Measurements from ENCODE around the gene PRTN3.
"Not testable (repeated sequence)": the region's sequence is repeated elsewhere in the genome, so short reads cannot be mapped to it uniquely, and the experiment has no call there.

PRTN3 gene

DNA sequence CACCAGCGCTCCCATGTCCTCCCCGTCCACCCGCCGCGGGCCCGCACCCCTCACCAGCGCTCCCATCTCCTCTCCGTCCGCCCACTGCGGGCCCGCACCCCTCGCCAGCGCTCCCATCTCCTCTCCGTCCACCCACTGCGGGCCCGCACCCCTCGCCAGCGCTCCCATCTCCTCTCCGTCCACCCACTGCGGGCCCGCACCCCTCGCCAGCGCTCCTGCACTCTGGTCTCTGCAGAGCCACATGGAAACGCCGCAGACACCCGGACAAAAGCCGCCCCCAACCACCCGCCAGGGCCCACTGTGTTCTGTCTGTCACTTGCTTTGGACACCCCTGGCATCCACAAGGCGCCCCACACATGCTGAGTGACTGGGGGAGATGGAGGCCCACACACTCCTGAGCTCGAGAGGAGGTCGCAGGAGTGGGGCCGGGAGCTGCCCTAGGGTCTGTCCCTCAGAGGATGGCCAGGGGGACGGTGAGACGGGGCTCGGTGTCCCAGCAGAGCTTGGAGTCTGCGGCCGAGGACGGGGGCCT is 26.0 kb downstream of the PRTN3 start:
- DNase-seq (ENCODE audit: low read depth): no peak

DNA sequence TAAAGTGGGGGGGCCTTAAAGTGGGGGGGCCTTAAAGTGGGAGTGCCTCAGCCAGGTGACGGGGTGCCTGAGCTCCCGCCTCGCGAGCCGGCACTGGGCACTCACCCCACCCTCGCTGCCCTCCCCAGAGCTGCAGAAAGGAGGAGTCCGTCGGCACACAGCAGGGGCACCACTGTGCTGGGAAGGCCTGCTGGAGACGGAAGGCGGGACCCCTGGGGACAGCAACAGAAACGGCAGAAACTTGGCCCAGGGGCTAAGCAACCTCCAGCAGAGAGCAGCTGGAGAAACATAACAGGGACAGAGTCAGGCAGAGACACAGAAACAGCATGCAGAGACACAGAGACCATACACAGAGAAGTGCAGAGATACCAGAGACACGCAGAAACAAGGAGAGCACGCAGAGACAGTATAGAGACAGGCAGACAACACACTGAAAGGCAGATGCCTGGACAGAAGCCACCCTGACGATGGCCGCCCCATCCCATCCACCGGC is 26.5 kb downstream of the PRTN3 start:
- DNase-seq (ENCODE audit: low read depth): no peak

DNA sequence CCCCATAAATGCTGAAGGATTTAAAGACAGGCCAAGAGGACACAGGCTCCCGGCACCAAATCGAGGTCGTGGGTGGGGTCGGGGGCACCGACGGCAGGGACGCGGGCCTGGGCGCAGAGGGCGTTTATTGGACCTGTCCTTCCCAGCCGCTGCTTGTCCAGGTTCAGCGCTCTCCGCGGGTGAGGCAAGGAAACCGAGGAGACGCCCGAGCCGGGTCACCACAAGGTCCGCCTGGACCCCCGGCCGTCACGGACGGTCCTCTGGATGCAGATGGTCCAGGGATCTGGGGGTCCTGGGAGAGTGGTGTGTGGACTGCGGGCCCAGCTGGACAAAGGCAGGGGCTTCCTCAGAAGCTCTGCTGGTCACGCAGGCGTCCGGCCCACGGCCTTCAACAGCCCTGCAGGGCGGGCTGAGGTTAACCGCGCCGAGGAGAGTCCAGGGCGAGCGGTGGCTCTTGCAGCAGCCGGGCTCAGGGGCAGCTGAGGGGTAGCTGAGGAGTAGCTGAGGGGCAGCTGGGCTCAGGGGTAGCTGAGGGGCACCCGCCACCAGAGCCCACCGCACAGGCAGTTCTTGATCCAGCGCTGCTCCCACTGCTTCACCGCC is 27.2 kb downstream of the PRTN3 start:
- DNase-seq (ENCODE audit: low read depth): no peak

DNA sequence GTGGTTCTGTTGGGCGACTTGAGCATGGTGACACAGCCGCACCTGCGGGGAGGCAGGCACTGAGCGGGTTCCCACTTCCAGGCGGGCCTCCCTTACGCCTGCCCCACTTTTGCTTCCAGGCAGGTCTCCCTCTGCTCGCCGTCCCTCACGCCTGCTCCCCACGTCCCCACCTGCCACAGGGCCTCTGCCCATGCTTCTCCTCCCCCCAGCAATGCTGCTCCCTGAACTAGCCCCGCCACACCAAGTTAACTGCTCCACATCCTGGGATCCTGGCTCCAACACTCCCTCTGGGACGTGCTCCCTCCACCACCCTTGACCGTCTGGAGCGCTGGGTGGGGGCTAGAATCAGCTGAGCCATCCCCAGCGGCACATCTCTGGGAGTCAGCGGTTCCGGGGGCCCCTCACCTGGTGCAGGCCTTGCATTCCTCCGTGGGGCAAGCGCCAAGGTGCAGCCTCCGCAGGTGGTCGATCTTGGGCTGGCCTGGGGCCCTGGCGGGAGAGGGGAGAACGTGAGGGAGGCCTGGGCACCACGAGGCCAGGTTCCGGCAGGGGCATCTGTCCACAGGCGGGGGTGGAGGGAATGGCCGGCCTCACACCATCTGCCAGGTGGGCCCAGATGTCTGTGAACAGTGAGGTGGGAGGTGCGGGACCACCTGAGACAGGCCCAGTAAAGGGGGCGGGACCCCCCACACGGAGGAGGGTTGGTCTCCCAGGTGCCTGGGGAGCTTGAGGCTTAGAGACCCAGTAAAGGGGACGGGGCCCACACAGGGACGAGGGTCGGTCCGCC is 27.9 kb downstream of the PRTN3 start:
- DNase-seq (ENCODE audit: low read depth): no peak

DNA sequence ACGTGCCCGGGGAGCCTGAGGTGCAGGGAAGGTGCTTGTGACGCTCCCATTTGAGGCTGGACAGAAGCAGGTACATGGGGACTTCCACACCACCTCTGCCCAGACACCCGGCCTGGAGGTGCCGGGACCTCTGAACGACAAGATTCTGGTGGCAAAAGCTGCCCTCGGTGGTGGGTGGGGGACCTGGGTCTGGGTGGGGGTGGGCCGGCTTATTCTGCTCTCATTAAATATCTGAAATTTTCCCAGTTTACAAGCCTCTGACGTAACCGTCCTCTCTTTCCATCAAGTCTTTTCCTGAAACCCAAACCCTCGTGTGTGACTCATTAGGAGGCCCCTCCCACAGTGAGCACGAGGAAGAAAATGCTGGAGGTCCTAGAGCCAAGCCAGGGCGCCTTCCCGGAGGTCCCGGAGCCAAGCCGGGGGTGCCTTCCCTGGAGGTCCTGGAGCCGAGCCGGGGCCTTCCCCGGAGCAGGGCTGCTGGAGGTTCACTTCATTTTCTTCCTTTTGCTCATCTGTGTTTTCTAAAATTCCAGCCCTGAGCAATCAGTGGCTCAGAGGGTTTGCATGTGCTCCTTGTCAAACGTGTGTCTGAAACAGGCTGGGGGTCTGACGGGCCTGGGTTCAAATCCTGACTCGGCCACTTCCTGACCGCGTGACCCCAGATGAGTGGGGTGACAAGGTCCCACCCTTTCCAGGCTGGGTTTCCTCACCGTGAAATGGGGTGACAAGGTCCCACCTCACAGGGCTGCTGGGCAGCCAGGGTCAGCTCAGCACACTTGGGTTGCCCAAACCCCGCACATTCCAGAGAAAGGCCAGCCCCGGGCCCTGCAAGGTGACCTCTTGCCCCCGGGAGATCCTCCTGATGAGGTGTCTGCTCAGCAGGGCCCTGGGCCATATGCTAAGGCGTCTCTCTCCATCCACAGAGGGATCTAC is 28.7 kb downstream of the PRTN3 start:
- DNase-seq (ENCODE audit: low read depth): peak; percentile 91

DNA sequence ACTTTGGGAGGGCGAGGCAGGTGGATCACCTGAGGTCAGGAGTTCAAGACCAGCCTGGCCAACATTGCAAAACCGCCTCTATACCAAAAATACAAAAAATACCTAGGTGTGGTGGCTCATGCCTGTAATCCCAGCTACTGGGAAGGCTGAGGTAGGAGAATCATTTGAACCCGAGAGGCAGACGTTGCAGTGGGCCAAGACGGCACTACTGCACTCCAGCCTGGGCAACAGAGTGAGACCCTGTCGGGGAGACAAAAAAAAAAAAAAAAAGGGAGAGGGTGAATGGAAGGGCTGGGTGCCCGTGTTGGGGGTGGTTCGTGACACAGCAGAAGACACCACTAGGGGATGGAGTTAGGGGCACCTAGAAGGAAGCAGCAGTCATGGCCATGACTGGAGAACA is 29.5 kb downstream of the PRTN3 start:
- DNase-seq (ENCODE audit: low read depth): no peak

DNA sequence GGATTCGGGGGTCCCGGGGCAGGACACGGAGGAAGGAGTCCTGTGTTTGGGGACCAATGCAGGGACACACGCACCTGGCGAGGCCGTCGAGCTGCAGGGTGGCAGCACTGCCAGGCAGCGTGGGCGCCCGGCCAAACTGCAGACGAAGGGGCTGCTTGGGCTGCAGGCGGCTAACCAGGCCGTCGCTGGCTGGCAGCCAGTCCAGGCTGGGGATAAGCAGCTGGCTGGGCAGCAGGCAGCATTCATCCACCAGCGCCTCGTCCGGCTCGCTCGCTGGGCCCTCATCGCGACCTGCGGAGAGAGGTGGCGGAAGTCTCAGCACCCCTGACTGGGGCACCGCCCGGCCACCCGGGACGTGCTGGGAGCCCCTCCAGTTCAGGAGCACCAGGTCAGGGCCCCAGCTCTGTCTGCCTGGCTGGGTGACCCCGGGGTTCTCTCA is 30.2 kb downstream of the PRTN3 start:
- DNase-seq (ENCODE audit: low read depth): no peak

DNA sequence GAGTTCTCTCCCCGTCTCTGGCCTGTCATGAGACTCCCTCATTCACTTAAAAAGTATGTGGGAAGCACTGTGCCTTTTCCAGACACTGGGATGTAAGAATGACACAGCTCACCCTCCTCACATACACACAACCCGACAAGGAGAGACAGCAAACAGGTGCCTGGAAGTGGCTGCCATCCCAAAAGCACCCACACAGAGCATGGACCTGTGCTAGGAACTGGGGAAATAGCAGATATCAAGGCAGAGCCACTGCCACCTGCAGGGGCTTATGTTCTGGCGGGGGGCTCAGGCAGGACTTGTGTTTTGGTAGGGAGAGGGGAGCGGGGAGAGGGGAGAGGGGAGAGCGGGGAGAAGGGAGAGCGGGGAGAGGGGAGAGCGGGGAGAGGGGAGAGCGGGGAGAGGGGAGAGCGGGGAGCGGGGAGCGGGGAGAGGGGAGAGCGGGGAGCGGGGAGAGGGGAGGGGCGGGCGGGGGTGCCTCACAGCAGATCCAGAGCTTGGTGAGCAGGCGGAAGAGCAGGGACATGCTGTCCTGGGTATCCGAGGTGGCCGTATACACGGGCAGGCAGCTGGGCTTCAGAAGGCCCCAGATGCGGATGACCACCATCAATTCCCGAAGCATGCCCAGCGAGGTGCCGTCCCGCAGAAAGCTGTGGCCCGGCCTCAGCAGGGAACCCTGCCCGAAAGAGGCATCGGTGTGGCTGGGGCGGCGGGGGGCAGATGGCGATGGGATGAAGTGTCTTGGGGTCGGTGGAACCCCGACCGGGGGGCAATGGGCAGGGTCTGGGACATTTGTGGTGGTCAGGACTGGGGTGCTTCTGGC is 30.9 kb downstream of the PRTN3 start:
- no peak for DNase-seq (ENCODE audit: low read depth)

DNA sequence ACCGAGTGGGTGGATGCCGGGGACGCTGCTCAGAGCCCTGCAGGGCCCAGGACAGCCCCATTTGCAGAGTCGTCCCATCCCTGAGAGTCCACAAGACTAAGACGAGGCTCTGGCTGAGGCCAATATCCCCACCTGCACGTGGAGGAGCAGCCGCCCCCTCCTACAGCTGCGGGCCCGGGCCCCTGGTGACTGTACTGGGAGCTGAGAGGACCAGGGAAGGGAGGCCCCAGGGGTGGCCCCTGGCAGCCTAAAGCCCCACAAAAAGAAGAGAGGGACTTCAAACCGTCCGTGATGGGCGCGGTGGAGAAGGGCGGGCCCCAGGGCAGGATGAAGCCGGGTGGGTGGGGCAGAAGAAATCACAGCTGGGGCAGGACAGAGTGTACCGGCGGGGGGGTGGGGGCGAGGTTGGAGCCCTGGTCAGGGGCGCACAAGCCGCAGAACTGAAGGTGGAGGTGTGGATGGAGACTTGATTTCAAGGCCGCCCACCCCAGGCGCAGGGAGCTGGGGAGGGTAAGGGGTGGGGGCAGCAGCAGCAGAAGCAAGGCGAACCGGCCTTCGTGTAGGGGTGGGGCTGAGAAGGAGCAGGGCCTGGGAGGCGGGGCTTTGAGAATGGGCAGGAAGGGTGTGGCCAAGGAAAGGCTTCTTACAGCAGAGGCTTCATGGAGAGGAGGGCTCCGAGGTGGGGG is 31.6 kb downstream of the PRTN3 start:
- DNase-seq (ENCODE audit: low read depth): peak; percentile 47

DNA sequence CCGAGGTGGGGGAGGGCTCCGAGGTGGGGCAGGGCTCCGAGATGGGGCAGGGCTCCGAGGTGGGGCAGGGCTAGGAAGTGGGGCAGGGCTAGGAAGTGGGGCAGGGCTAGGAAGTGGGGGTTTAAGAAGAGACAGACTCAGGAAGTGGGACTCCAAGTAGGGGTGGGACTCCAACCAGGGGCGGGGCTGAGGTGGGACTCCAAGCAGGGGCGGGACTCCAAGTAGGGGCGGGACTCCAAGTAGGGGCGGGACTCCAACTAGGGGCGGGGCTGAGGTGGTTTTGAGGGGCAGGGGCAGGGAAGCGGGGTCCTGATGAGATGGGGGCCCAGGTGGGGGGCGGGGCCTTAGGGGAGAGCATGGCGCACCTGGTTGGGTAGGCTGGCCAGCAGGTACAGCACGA is 32.3 kb downstream of the PRTN3 start:
- DNase-seq (ENCODE audit: low read depth): no peak

DNA sequence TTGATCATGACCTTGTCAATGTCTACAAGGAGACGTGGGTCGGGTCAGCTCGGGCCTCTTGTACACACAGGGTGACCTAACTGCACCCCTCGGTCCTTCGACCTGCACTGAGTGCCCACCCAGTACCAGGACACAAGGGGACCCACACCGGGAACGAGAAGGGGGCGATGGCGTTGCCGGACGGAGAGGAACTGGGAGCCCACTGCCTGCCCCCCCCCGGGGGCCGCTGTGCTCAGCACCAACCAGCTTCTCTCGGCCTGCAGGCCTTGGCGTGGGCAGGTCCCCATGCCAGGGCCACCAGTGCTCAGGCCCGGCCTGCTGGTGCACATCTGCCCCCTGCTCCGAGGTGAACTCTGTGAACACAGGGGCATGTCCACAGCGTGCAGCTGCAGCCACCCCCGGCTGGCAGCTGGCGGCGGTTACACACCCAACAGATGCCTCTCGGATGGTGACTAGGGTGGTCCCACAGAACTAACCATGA is 32.8 kb downstream of the PRTN3 start:
- DNase-seq (ENCODE audit: low read depth): no peak

DNA sequence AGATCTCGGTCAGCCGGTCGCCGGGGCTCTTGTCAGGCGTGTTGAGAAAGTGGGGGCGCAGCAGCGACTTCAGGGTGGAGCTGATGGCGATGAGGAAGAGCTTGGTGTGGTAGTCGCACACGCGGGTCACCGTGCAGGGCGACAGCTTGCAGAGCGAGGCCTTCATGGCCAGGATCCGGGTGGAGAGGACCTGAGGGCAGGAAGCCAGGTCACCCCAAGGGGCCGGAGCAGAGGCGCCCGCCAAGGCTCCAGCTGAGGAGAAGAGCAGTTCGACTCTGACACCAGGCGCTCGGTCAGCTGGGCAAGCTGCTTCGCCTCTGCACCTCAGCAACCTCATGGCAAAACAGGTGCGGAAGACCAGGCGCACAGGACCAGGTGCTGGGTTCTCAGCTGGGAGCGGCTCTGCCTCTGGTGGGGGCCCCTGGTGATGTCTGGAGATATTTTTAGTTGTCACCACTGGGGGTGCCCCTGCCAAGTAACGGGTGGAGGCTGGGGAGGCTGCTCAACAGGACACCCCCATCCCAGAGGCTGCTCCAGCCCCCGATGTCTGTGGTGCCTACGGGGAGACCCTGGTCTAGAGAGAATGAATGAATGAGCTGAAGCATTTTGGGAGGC is 34.6 kb downstream of the PRTN3 start:
- no peak for DNase-seq (ENCODE audit: low read depth)

DNA sequence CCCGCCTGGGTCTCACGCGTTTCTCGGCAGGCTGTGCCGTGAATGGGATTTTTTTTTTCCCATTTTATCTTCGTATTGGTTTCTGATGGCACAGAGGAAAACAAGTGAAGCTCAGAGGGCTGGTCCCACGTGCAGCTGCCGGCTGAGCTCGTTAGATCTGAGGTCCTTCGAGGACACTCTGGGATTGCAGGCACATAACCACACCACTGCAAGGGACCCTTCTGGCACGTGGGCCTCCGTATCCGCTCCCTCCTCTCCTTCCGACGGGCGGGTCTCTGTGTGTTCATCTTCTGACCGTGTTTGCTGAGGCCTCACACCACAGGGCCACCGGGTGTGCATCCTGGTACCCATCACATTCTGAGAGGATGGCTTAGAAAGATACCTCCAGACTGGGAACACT is 35.3 kb downstream of the PRTN3 start:
- no peak for DNase-seq (ENCODE audit: low read depth)

DNA sequence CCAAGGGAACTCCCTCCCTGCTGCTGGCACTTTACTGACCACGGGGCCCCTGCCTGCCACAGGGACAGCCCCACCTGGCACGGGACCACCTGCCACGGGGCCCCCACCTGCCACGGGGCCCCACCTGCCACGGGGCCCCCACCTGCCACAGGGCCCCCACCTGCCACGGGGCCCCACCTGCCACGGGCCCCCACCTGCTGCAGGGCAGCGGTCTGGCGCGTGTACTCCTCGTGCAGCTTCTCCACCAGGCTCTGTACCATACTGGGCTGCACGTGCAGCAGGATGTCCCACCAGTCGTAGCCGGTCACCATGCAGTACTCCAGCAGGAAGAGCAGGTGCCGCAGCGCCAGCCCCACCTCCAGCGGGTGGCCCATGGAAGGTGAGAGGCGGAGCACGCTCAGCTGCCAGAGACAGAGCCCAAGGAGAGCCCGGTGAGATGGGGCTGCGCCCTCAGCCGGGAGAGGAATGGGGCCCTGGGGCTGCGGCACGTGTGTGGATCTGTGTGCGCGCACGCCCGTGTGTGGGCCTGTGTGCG is 36.0 kb downstream of the PRTN3 start:
- no peak for DNase-seq (ENCODE audit: low read depth)

DNA sequence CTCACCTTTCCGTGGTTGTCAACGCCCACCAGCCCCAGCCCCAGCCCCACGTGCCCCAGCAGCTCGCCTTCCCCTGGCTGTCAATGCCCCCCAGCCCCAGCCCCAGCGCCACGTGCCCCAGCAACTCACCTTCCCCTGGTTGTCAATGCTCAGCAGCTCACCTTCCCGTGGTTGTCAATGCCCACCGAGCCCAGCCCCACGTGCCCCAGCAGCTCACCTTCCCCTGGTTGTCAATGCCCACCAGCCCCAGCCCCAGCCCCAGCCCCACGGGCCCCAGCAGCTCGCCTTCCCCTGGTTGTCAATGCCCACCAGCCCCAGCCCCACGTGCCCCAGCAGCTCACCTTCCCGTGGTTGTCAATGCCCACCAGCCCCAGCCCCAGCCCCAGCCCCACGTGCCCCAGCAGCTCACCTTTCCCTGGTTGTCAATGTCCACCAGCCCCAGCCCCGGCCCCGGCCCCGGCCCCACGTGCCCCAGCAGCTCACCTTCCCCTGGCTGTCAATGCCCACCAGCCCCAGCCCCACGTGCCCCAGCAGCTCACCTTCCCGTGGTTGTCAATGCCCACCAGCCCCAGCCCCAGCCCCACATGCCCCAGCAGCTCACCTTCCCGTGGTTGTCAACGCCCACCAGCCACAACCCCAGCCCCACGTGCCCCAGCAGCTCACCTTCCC is 37.3 kb downstream of the PRTN3 start:
- DNase-seq (ENCODE audit: low read depth): not testable (repeated sequence)

DNA sequence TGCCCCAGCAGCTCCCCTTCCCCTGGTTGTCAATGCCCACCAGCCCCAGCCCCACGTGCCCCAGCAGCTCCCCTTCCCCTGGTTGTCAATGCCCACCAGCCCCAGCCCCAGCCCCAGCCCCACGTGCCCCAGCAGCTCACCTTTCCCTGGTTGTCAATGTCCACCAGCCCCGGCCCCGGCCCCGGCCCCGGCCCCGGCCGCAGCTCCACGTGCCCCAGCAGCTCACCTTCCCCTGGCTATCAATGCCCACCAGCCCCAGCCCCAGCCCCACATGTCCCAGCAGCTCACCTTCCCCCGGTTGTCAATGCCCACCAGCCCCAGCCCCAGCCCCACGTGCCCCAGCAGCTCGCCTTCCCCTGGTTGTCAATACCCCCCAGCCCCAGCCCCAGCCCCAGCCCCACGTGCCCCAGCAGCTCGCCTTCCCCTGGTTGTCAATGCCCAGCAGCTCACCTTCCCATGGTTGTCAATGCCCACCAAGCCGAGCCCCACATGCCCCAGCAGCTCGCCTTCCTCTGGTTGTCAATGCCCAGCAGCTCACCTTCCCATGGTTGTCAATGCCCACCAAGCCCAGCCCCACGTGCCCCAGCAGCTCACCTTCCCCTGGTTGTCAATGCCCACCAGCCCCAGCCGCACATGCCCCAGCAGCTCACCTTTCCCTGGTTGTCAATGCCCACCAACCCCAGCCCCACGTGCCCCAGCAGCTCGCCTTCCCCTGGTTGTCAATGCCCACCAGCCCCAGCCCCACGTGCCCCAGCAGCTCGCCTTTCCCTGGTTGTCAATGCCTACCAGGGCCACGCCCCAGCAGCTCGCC is 38.2 kb downstream of the PRTN3 start:
- not testable (repeated sequence) for DNase-seq (ENCODE audit: low read depth)

DNA sequence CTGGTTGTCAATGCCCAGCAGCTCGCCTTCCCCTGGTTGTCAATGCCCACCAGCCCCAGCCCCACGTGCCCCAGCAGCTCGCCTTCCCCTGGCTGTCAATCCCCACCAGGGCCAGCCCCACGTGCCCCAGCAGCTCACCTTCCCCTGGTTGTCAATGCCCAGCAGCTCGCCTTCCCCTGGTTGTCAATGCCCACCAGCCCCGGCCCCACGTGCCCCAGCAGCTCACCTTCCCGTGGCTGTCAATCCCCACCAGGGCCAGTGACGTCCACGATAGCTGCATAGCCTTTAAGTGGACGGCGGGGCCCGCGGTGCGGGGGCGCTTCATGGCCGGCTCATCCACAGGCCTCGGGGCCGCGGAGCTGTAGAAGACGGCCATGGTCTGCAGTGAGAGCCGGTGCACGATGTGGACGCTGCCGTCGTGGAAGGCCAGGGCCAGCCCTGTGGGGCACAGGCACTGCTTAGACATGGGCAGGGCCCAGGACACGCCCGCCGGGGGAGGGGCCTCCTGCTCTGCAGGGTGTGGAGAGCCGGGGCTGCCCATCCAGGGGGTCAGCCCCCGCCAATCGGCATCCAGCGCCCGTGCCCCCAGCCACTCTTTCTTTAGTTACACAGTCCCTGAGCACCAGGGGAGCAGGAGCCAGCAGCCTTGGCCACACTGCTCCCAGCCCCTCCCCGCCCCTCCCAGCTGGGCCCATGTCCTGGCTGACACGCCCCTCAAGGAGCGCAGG is 39.1 kb downstream of the PRTN3 start:
- DNase-seq (ENCODE audit: low read depth): no peak
